Fibroblast of the conjunctiva (primary cell): ENCODE data around the gene LCP2.

Source experiments
- DNase-seq: peaks from one replicate; pipeline ENCODE4 v3.0.0-alpha.2; 2010; ENCODE audit warnings: low read depth

LCP2 gene

GRCh38 chr5:170297589-170298462 lies at the start of gene LCP2:
TSS of gene LCP2 (minus strand) at chr5:170297777. CDS start at chr5:170297611, 166 bp downstream.
- no peak for DNase-seq

- no peak for DNase-seq
These were observed 49.5 kb upstream of the LCP2 start for GRCh38 chr5:170347022-170347567.

DNA sequence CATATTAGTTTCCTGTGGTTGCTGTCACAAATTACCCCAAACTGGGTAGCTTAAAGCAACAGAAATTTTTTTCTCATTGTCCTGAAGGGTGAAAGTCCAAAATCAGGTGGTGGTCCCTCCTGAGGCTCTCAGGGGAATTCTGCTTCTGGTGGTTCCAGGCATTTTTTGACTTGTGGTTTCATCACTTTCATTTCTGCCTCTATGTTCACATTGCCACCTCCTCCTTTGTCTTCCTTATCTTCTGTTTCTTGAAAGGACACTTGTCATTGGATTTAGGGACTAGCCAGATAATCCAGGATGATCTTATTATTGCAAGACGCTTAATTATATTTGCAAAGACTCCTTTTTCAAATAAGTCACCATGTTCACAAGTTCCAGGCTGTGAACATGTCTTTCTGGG lies 48.4 kb upstream of the LCP2 start:
- no peak for DNase-seq

DNA sequence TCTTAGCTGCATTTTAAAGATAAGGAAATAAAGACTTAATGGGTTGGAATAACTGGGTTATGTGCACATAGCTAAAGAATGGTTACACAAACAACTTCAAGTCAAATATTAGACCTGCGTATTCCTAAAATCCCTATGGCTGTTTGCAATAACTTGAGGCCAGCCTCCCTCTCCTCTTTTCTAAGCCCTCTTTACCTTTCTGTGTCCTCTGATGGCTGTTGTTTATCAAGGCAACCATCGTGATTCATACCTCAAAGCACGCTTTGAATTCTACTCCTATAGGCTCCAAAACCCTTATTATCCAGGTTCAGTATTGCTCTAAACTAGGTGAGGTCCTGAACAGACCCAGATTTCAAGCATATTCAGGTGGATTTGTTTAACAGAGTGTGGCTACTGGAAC lies 45.6 kb upstream of the LCP2 start:
- no peak for DNase-seq

DNA sequence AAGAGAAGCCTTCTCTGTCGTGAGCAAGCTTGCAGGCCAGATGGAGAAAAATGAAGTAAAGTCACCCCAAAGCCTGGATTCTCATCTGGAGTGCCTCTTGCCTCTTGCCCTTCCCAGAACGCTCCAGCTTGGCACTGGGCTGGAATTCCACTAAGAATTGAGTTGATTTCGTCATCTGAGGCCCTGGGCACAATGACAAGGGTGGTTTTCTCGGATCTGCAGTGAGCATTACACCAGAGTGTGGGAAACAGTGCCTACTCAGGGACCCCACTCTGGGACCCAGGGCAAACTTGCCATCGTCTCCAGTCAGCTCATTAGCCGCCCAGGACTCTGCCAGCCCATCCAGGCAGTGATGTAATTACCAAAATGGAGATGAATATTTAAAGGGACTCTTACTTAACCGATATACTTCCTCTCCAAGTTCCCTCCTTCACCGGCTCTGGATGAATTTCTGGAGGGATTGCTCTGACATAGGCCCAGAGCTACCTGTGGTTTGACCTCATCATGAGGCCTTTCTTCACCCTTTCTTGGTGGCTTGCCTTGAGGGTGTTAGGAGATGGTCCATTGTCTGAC lies 44.7 kb upstream of the LCP2 start:
- no peak for DNase-seq

- DNase-seq: no peak
These were observed 44.0 kb upstream of the LCP2 start for GRCh38 chr5:170341545-170341944.

GRCh38 chr5:170339780-170340167 lies 42.2 kb upstream of the LCP2 start:
- no peak for DNase-seq

DNA sequence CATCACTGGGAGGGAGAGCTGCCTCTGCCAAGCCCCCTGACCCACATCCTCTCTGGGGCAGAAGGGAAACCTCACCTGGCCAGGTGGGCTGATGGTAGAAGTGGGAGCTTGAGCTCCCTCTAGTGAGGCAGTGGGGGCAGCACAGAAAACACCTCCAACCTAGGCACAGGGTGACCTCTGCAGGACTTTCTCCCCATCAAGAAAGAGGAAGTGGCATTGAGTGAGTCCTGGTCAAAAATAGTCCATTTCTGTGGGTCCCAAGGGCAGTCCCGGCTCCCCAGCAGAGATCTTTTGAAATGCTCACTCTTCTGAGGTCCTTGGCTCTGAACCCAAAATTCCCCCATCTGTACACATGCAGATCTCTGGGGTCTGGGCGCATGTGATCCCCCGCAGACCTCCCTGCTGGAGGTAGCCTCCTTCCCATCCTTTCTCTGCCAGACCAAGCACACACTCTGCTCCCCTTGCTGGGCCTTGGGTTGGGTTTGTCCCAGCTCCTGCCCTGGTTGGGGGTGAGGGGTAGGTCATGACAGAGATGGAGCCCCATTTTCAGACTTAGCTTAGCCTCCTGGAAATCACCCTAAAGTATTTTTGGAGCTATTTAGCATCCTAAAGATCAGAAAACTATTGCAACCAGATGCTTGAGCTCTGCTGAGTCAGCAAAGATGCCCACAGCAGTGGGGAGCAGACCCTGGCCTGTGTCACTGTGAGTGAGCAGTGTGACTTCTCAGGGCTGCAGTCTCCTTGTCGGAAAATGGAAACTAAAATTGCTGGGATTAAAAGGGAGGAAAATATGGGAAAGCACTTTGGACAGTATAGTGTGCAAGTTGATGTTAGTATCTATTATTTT lies 41.6 kb upstream of the LCP2 start:
- DNase-seq: no peak

GRCh38 chr5:170338291-170338690 lies 40.7 kb upstream of the LCP2 start:
- DNase-seq: no peak

GRCh38 chr5:170337045-170337733 lies 39.6 kb upstream of the LCP2 start:
- no peak for DNase-seq

GRCh38 chr5:170336065-170336464 lies 38.5 kb upstream of the LCP2 start:
- DNase-seq: no peak

GRCh38 chr5:170334626-170335025 lies 37.0 kb upstream of the LCP2 start:
- no peak for DNase-seq

DNA sequence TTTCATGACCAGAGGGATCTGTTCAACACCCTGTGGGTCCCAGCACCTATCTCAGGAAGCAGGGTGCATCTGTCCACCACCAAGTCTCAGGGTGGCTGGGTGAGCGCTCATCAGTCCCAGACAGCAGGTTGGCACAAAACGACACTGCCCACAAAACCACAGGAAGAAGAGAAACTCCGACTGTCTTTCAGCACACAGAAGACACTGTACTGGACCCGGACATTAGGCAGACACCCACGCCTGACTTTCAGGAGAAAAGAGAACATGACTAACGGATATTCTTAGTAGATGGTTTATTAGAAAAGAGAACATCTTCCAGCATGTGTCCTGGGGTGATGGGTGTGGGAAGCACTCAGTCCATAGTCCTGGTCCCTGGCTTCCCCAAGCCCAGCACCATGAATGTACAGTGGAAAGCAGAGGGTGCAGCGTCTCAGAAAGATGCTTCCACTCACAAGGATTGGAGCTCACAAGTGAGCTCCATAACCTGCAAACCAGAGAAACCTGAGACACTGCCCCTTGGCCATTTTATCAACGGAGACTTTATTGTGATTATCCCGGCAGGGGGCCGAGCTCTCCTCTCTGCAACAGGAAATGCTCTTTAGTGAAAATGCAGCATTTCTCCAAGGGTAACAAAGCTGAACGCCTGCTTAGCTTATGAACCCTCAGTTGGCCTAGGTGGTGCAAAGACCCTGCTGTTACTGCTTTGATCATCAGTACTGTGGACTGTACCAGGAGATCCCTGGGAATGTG lies 35.8 kb upstream of the LCP2 start:
- no peak for DNase-seq

GRCh38 chr5:170332058-170332457 lies 34.5 kb upstream of the LCP2 start:
- DNase-seq: no peak

DNA sequence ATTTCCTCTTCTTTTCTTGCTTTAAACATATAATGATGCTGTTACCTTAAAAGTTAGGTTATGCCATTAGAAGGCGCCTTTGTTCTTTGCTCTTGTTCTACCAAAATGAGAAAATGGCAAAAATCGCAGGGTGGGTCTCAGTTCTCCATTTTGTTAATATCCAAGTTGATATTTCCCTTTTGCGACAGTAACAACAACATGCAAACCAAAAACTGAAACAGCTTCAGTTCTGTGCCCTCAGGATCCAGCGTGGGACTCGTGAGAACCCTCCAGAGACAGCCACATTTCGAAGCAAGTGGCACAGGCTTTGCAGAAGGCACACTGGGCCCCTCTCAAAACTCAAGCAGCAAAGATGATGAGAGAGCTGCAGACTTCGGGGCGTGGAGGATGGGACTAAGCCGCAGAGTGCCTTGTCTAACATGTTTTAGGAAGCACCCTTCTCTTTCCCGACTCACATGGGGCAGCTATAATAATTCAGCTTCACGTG lies 33.0 kb upstream of the LCP2 start:
- no peak for DNase-seq

DNA sequence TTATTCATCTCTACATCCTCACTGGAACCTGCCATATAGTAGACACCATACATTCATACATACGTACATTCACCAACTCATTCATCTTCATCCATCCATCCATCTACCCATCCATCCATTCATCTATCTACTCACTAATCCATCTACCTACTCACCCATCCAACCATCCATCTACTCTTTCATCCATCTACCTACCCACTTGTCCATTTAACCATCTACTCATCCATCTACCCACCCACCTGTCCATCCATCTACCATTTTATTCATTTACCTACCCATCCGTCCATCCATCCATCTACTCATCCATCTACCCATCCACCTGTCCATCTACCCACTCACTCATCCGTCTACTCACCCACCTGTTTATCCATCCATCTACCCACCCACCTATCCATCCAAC lies 31.9 kb upstream of the LCP2 start:
- no peak for DNase-seq

DNA sequence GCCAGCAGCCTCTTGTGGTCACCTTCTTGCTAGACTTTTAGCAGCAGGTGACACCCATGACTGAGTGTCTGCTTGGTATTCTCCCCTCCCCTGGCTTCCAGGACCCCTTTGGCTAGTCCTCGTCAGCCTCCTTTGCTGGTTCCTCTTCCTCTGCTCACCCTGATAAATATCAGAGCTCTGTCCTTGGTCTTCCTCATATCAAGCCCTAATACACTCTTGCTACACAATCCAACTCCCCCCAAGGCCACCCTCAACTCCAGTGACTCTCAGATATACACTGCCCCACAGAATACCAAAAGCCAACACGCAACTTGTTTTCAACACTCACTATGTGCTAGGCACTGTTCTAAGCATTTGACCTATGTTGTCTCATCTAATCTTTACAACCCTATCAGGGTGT lies 30.3 kb upstream of the LCP2 start:
- DNase-seq: no peak

- no peak for DNase-seq
These were observed 29.6 kb upstream of the LCP2 start for GRCh38 chr5:170327168-170327567.

DNA sequence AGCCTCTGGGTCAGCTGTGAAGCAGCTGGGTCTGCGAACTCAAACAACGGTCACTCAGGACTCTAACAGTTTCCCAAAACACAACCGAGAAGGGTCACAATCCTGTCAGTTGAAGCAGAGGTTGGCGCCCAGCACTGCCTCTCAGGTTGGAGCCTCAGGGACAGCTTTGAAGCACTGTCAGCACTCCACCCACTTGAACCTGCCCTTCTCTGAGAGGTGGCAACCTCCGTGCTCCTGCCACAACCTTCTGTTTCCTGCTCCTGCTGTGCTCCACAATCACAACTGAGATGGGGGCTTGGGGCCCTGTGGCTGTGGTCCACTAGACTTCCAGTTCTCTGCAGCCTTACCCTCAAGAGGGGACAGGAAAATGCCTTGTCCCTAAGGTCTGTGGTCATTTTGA lies 21.7 kb upstream of the LCP2 start:
- DNase-seq: no peak

GRCh38 chr5:170317499-170317898 lies 19.9 kb upstream of the LCP2 start:
- no peak for DNase-seq

GRCh38 chr5:170316937-170317336 lies 19.4 kb upstream of the LCP2 start:
- no peak for DNase-seq
